Karpas-422 (cell line): ENCODE results near the gene TPCN2. TPM values are rescaled to one million over a fixed set of nuclear protein-coding genes. Genes with fewer than 3 reads are reported as not detected.

ENCODE experiments used
- DNase-seq: peaks from one replicate; pipeline ENCODE4 v3.0.0-alpha.2; 2015
- H2AFZ ChIP-seq: fragments of 200-600 bp; sonication (generic); 2 replicates; pipeline ENCODE4 v1.6.1; 2014; ENCODE audit warnings: antibody characterized with exemption, low read length, mixed read lengths
- H3K27ac ChIP-seq: fragments of 200-600 bp; sonication (generic); 2 replicates; pipeline ENCODE4 v1.5.1; 2014; ENCODE audit warnings: mild to moderate bottlenecking, low read length, moderate library complexity
- H3K27me3 ChIP-seq: fragments of 200-600 bp; sonication (generic); 2 replicates; pipeline ENCODE4 v1.6.1; 2014; ENCODE audit warnings: low read length, mixed read lengths
- H3K36me3 ChIP-seq: fragments of 200-600 bp; sonication (generic); 2 replicates; pipeline ENCODE4 v1.6.1; 2014; ENCODE audit warnings: low read length, mixed read lengths; ENCODE audit not compliant: insufficient read depth
- H3K4me1 ChIP-seq: fragments of 200-600 bp; sonication (generic); 2 replicates; pipeline ENCODE4 v1.6.1; 2014; ENCODE audit warnings: mild to moderate bottlenecking, low read length, mixed read lengths
- H3K4me2 ChIP-seq: fragments of 200-600 bp; sonication (generic); 2 replicates; pipeline ENCODE4 v1.6.1; 2014; ENCODE audit warnings: low read length, low read depth, mild to moderate bottlenecking; ENCODE audit not compliant: poor library complexity, severe bottlenecking
- H3K4me3 ChIP-seq: fragments of 200-600 bp; sonication (generic); 2 replicates; pipeline ENCODE4 v1.5.1; 2014; ENCODE audit warnings: mild to moderate bottlenecking, antibody characterized with exemption, low read length, mixed read lengths
- H3K79me2 ChIP-seq: fragments of 200-600 bp; sonication (generic); 2 replicates; pipeline ENCODE4 v1.6.1; 2014; ENCODE audit warnings: mild to moderate bottlenecking, low read length, mixed read lengths
- H3K9ac ChIP-seq: fragments of 200-600 bp; sonication (generic); 2 replicates; pipeline ENCODE4 v1.6.0; 2014; ENCODE audit warnings: low read length
- H3K9me2 ChIP-seq: fragments of 200-600 bp; sonication (generic), shearing (Covaris generic); replicated peaks from 2 replicates; pipeline ENCODE4 v1.6.0; 2014; ENCODE audit warnings: mild to moderate bottlenecking, low read length, moderate library complexity; ENCODE audit not compliant: insufficient read depth
- H3K9me3 ChIP-seq: fragments of 300-700, 200-600 bp; sonication (generic); 2 replicates; pipeline ENCODE4 v1.6.1; 2014; ENCODE audit warnings: low read length, mixed read lengths
- H4K20me1 ChIP-seq: fragments of 200-600 bp; sonication (generic); 2 replicates; pipeline ENCODE4 v1.6.1; 2014; ENCODE audit warnings: mild to moderate bottlenecking, antibody characterized with exemption, low read length, low read depth; ENCODE audit not compliant: insufficient read depth
- total RNA-seq: library from RNA; depleted of rRNA; stranded (reverse); fragments of >200 nt; shearing (Covaris generic); gene quantifications from 2 replicates; pipeline ENCODE4 v1.2.3, GENCODE V29; 2014; ENCODE audit warnings: low replicate concordance

TPCN2 gene
- total RNA-seq, 1 experiment from 2014 or later, result 37.6 TPM

GRCh38 chr11:69105461-69106030, 56.8 kb downstream of the TPCN2 start:
- Histone ChIP-seq H3K4me2 (no peak overlapping the region), H3K9me3 (no peaks in the 10 kb centered on the region; the same call in 1 of the 2 replicates), H4K20me1 (no peaks in the 10 kb centered on the region; the same call in 1 of the 2 replicates), H3K27me3 (no peaks in the 10 kb centered on the region), H3K4me1 (no peaks in the 10 kb centered on the region), H3K9me2 (no peaks in the 10 kb centered on the region), H3K27ac (no peak overlapping the region), H3K4me3 (no peak overlapping the region), H2AFZ (no peak overlapping the region), H3K9ac (no peak overlapping the region), H3K36me3 (no peaks in the 10 kb centered on the region), H3K79me2 (no peaks in the 10 kb centered on the region)
- no peak for DNase-seq

GRCh38 chr11:69106031-69106811, 57.5 kb downstream of the TPCN2 start:
- no peaks in the 10 kb centered on the region for H3K9me2 ChIP-seq
- no peaks in the 10 kb centered on the region for H3K4me1 ChIP-seq
- no peak for DNase-seq
- no peak overlapping the region for H3K4me3 ChIP-seq
- H3K27ac ChIP-seq, result no peak overlapping the region
- H4K20me1 ChIP-seq, result no peaks in the 10 kb centered on the region; the same call in 1 of the 2 replicates
- H3K4me2 ChIP-seq, result no peak overlapping the region
- no peak overlapping the region for H3K9ac ChIP-seq
- no peaks in the 10 kb centered on the region; the same call in 1 of the 2 replicates for H3K9me3 ChIP-seq
- no peaks in the 10 kb centered on the region for H3K79me2 ChIP-seq
- no peak overlapping the region for H2AFZ ChIP-seq
- H3K27me3 ChIP-seq, result no peaks in the 10 kb centered on the region
- no peaks in the 10 kb centered on the region for H3K36me3 ChIP-seq

GRCh38 chr11:69107413-69107812, 58.7 kb downstream of the TPCN2 start:
- no peak for DNase-seq
- H4K20me1 ChIP-seq, result no peaks in the 10 kb centered on the region; the same call in 1 of the 2 replicates
- H3K9me2 ChIP-seq, result no peaks in the 10 kb centered on the region
- H3K36me3 ChIP-seq, result no peaks in the 10 kb centered on the region
- H3K4me3 ChIP-seq, result no peak overlapping the region
- no peaks in the 10 kb centered on the region; the same call in 1 of the 2 replicates for H3K9me3 ChIP-seq
- no peaks in the 10 kb centered on the region for H3K27me3 ChIP-seq
- no peaks in the 10 kb centered on the region for H3K79me2 ChIP-seq
- no peak overlapping the region for H3K27ac ChIP-seq
- no peak overlapping the region for H3K4me2 ChIP-seq
- H3K4me1 ChIP-seq, result no peaks in the 10 kb centered on the region
- no peak overlapping the region for H3K9ac ChIP-seq
- H2AFZ ChIP-seq, result no peak overlapping the region

- no peak for DNase-seq
- Histone ChIP-seq H3K36me3 (no peaks in the 10 kb centered on the region), H3K9me2 (no peaks in the 10 kb centered on the region), H3K27ac (no peak overlapping the region), H3K27me3 (no peaks in the 10 kb centered on the region), H3K9me3 (no peaks in the 10 kb centered on the region; the same call in 1 of the 2 replicates), H3K9ac (no peak overlapping the region), H4K20me1 (no peaks in the 10 kb centered on the region; the same call in 1 of the 2 replicates), H3K79me2 (no peaks in the 10 kb centered on the region), H3K4me2 (no peak overlapping the region), H3K4me3 (no peak overlapping the region), H3K4me1 (no peaks in the 10 kb centered on the region), H2AFZ (no peak overlapping the region)
These were observed 59.3 kb downstream of the TPCN2 start for GRCh38 chr11:69108030-69108429.

GRCh38 chr11:69108559-69108958, 59.8 kb downstream of the TPCN2 start:
- Histone ChIP-seq H3K36me3 (no peaks in the 10 kb centered on the region), H3K27me3 (no peaks in the 10 kb centered on the region), H3K9me2 (no peaks in the 10 kb centered on the region), H3K4me1 (no peaks in the 10 kb centered on the region), H2AFZ (no peak overlapping the region), H3K9me3 (no peaks in the 10 kb centered on the region; the same call in 1 of the 2 replicates), H4K20me1 (no peaks in the 10 kb centered on the region; the same call in 1 of the 2 replicates), H3K4me2 (no peak overlapping the region), H3K79me2 (no peaks in the 10 kb centered on the region), H3K9ac (no peak overlapping the region), H3K27ac (no peak overlapping the region), H3K4me3 (no peak overlapping the region)
- DNase-seq, result no peak

GRCh38 chr11:69109101-69109500, 60.4 kb downstream of the TPCN2 start:
- no peak for DNase-seq
- H3K4me3 ChIP-seq, result no peak overlapping the region
- H3K79me2 ChIP-seq, result no peaks in the 10 kb centered on the region
- H3K9me3 ChIP-seq, result no peaks in the 10 kb centered on the region; the same call in 1 of the 2 replicates
- no peaks in the 10 kb centered on the region for H3K36me3 ChIP-seq
- no peaks in the 10 kb centered on the region for H3K9me2 ChIP-seq
- no peaks in the 10 kb centered on the region for H3K4me1 ChIP-seq
- H3K27me3 ChIP-seq, result no peaks in the 10 kb centered on the region
- H4K20me1 ChIP-seq, result no peaks in the 10 kb centered on the region
- H3K4me2 ChIP-seq, result no peak overlapping the region
- H2AFZ ChIP-seq, result no peak overlapping the region
- H3K9ac ChIP-seq, result no peak overlapping the region
- no peak overlapping the region for H3K27ac ChIP-seq

- Histone ChIP-seq H3K9ac (no peak overlapping the region), H3K27ac (no peak overlapping the region), H3K79me2 (no peaks in the 10 kb centered on the region), H4K20me1 (no peaks in the 10 kb centered on the region), H3K36me3 (no peaks in the 10 kb centered on the region), H3K4me1 (no peaks in the 10 kb centered on the region), H2AFZ (no peak overlapping the region), H3K27me3 (no peaks in the 10 kb centered on the region), H3K4me3 (no peak overlapping the region), H3K4me2 (no peak overlapping the region), H3K9me2 (no peaks in the 10 kb centered on the region), H3K9me3 (no peaks in the 10 kb centered on the region; the same call in 1 of the 2 replicates)
- DNase-seq, result no peak
These were observed 61.7 kb downstream of the TPCN2 start for GRCh38 chr11:69110451-69110850.
